ENCODE measurements around the gene PUDP.

The PUDP gene

DNA sequence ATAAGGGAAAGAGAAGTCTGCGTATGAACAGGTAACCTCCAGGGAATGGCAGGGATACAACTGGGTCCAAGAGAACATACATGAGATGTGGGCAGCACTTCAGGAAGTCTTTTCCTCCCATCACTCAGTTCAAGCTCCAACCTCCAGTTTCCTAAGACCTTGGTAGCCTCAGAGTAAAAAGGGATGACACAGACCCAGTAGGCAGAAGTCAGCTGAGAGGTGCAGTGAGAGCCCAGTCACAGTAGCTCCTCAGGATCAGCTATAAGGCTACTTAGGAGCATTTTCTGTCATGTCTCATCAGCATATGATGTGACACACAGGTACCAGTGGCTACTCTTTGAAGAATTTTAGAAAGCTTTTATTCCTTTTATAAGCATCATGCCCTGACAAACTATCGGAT lies 13.0 kb downstream of the PUDP start:
- no peak overlapping the region for H3K4me3 Mint-ChIP-seq
- DNase-seq, result no peak
- peaks cover 30% of the 10 kb centered on the region for H3K4me1 Mint-ChIP-seq
- H3K27me3 Mint-ChIP-seq (ENCODE audit: low read depth, poor library complexity), result peaks cover 4% of the 10 kb centered on the region
- TF ChIP-seq, protein P1, sequence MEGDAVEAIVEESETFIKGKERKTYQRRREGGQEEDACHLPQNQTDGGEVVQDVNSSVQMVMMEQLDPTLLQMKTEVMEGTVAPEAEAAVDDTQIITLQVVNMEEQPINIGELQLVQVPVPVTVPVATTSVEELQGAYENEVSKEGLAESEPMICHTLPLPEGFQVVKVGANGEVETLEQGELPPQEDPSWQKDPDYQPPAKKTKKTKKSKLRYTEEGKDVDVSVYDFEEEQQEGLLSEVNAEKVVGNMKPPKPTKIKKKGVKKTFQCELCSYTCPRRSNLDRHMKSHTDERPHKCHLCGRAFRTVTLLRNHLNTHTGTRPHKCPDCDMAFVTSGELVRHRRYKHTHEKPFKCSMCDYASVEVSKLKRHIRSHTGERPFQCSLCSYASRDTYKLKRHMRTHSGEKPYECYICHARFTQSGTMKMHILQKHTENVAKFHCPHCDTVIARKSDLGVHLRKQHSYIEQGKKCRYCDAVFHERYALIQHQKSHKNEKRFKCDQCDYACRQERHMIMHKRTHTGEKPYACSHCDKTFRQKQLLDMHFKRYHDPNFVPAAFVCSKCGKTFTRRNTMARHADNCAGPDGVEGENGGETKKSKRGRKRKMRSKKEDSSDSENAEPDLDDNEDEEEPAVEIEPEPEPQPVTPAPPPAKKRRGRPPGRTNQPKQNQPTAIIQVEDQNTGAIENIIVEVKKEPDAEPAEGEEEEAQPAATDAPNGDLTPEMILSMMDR (IDR thresholded peaks at IDR 0.05), result no peak
- no peak overlapping the region for H3K27ac Mint-ChIP-seq
- peaks cover 8% of the 10 kb centered on the region for H3K9me3 Mint-ChIP-seq
- peaks cover 41% of the 10 kb centered on the region for H3K36me3 Mint-ChIP-seq (ENCODE audit: low read depth)

GRCh38 chrX:7133050-7133440 lies 14.9 kb downstream of the PUDP start:
- peak; percentile 8 for DNase-seq
- peaks cover 13% of the 10 kb centered on the region for H3K9me3 Mint-ChIP-seq
- peaks cover 4% of the 10 kb centered on the region for H3K27me3 Mint-ChIP-seq (ENCODE audit: low read depth, poor library complexity)
- H3K4me3 Mint-ChIP-seq, result peak overlapping the region; percentile 48
- peak overlapping the region; percentile 92 for H3K27ac Mint-ChIP-seq
- peaks cover 41% of the 10 kb centered on the region for H3K36me3 Mint-ChIP-seq (ENCODE audit: low read depth)
- H3K4me1 Mint-ChIP-seq, result peaks cover 30% of the 10 kb centered on the region
- TF ChIP-seq, protein P1 (IDR thresholded peaks at IDR 0.05), result no peak

- TF ChIP-seq, protein P1 (IDR thresholded peaks at IDR 0.05), result no peak
- DNase-seq, result peak; percentile 27
- H3K27ac Mint-ChIP-seq, result peak overlapping the region; percentile 92
- peaks cover 13% of the 10 kb centered on the region for H3K9me3 Mint-ChIP-seq
- H3K4me3 Mint-ChIP-seq, result no peak overlapping the region
- peaks cover 35% of the 10 kb centered on the region for H3K36me3 Mint-ChIP-seq (ENCODE audit: low read depth)
- H3K27me3 Mint-ChIP-seq (ENCODE audit: low read depth, poor library complexity), result peaks cover 4% of the 10 kb centered on the region
- H3K4me1 Mint-ChIP-seq, result peaks cover 30% of the 10 kb centered on the region
These were observed 15.5 kb downstream of the PUDP start for GRCh38 chrX:7132335-7133049.

- Mint-ChIP-seq H3K27ac (no peak overlapping the region), H3K27me3 (ENCODE audit: low read depth, poor library complexity) (peaks cover 4% of the 10 kb centered on the region), H3K4me1 (peaks cover 35% of the 10 kb centered on the region), H3K9me3 (peaks cover 13% of the 10 kb centered on the region), H3K36me3 (ENCODE audit: low read depth) (peaks cover 36% of the 10 kb centered on the region), H3K4me3 (no peak overlapping the region)
- DNase-seq, result no peak
- TF ChIP-seq, protein P1 (IDR thresholded peaks at IDR 0.05), result no peak
These were observed 16.3 kb downstream of the PUDP start for GRCh38 chrX:7131621-7132020.

GRCh38 chrX:7127056-7127455 lies 20.9 kb downstream of the PUDP start:
- H3K4me3 Mint-ChIP-seq, result no peak overlapping the region
- H3K4me1 Mint-ChIP-seq, result peaks cover 19% of the 10 kb centered on the region
- H3K27me3 Mint-ChIP-seq (ENCODE audit: low read depth, poor library complexity), result peaks cover 4% of the 10 kb centered on the region
- peaks cover 31% of the 10 kb centered on the region for H3K9me3 Mint-ChIP-seq
- TF ChIP-seq, protein P1 (IDR thresholded peaks at IDR 0.05), result no peak
- peak overlapping the region; percentile 64 for H3K27ac Mint-ChIP-seq
- peaks cover 64% of the 10 kb centered on the region for H3K36me3 Mint-ChIP-seq (ENCODE audit: low read depth)
- no peak for DNase-seq

DNA sequence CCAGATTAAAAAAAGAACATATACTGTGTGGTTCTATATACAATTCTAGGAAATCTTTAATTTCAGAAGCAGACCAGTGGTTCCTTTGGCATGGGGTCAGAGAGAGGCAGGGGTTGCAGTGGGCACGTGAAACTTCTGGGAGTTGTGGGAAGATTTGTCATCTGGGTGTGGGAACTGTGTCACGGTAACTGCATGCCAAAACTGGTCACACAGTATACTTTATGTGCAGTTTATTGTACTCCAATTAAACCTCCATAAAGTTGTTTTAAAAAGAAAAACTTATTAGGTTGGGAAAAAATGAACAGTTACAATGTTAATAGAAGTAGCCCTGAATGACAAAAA lies 27.1 kb downstream of the PUDP start:
- Mint-ChIP-seq H3K9me3 (peaks cover 15% of the 10 kb centered on the region), H3K4me1 (peaks cover 31% of the 10 kb centered on the region), H3K27ac (peak overlapping the region; percentile 94), H3K36me3 (ENCODE audit: low read depth) (peaks cover 48% of the 10 kb centered on the region), H3K4me3 (no peak overlapping the region), H3K27me3 (ENCODE audit: low read depth, poor library complexity) (no peaks in the 10 kb centered on the region)
- no peak for DNase-seq
- TF ChIP-seq, protein P1 (IDR thresholded peaks at IDR 0.05), result no peak

Measured in nephron progenitor cell (in vitro differentiated cells).